ENCODE results near the gene SLC30A2.

The SLC30A2 gene

GRCh38 chr1:26009796-26010447 is 36.0 kb downstream of the SLC30A2 start:
- Histone ChIP-seq H3K4me3 (ENCODE audit: low read depth, low read length) (no peak overlapping the region), H3K27ac (no peak overlapping the region), H3K36me3 (no peaks in the 10 kb centered on the region), H3K27me3 (ENCODE audit: insufficient read depth, low read depth, severe bottlenecking) (no peaks in the 10 kb centered on the region), H3K9me3 (ENCODE audit: severe bottlenecking) (no peaks in the 10 kb centered on the region)
- DNase-seq = peak; percentile 66
- peak; percentile 66 for TF ChIP-seq CTCF (IDR thresholded peaks at IDR 0.05; ENCODE audit: low read depth, low read length)

- Histone ChIP-seq H3K36me3 (no peaks in the 10 kb centered on the region), H3K9me3 (ENCODE audit: severe bottlenecking) (no peaks in the 10 kb centered on the region), H3K27ac (no peak overlapping the region), H3K27me3 (ENCODE audit: insufficient read depth, low read depth, severe bottlenecking) (no peaks in the 10 kb centered on the region), H3K4me3 (ENCODE audit: low read depth, low read length) (no peak overlapping the region)
- DNase-seq = no peak
- TF ChIP-seq CTCF (IDR thresholded peaks at IDR 0.05; ENCODE audit: low read depth, low read length) = no peak
Measured at GRCh38 chr1:26006710-26007109, 39.2 kb downstream of the SLC30A2 start.

- Histone ChIP-seq H3K27ac (no peak overlapping the region), H3K4me3 (ENCODE audit: low read depth, low read length) (no peak overlapping the region), H3K27me3 (ENCODE audit: insufficient read depth, low read depth, severe bottlenecking) (no peaks in the 10 kb centered on the region), H3K9me3 (ENCODE audit: severe bottlenecking) (no peaks in the 10 kb centered on the region), H3K36me3 (no peaks in the 10 kb centered on the region)
- no peak for TF ChIP-seq CTCF (IDR thresholded peaks at IDR 0.05; ENCODE audit: low read depth, low read length)
- no peak for DNase-seq
Measured at GRCh38 chr1:26005434-26006105, 40.3 kb downstream of the SLC30A2 start.

GRCh38 chr1:26003756-26004155 is 42.2 kb downstream of the SLC30A2 start:
- Histone ChIP-seq H3K4me3 (ENCODE audit: low read depth, low read length) (no peak overlapping the region), H3K27ac (no peak overlapping the region), H3K36me3 (no peaks in the 10 kb centered on the region), H3K27me3 (ENCODE audit: insufficient read depth, low read depth, severe bottlenecking) (no peaks in the 10 kb centered on the region), H3K9me3 (ENCODE audit: severe bottlenecking) (no peaks in the 10 kb centered on the region)
- DNase-seq = no peak
- TF ChIP-seq CTCF (IDR thresholded peaks at IDR 0.05; ENCODE audit: low read depth, low read length) = no peak

GRCh38 chr1:26003262-26003661 is 42.7 kb downstream of the SLC30A2 start:
- H3K27ac ChIP-seq = no peak overlapping the region
- no peaks in the 10 kb centered on the region for H3K27me3 ChIP-seq (ENCODE audit: insufficient read depth, low read depth, severe bottlenecking)
- no peak overlapping the region for H3K4me3 ChIP-seq (ENCODE audit: low read depth, low read length)
- TF ChIP-seq CTCF (IDR thresholded peaks at IDR 0.05; ENCODE audit: low read depth, low read length) = no peak
- no peaks in the 10 kb centered on the region for H3K36me3 ChIP-seq
- no peaks in the 10 kb centered on the region for H3K9me3 ChIP-seq (ENCODE audit: severe bottlenecking)
- DNase-seq = no peak

Measured in WERI-Rb-1 (cell line).